Vein endothelial cell (primary cell): ENCODE results near the gene C5. TPM values are rescaled to one million over a fixed set of nuclear protein-coding genes. Genes with fewer than 3 reads are reported as not detected.

ENCODE experiments used
- total RNA-seq: library from RNA; depleted of rRNA; stranded (reverse); fragments of >200 nt; gene quantifications from 2 replicates; pipeline ENCODE4 v1.2.3, GENCODE V29; 2012

C5 gene
- 0.65 and 0.86 TPM in 2 replicates for total RNA-seq

DNA sequence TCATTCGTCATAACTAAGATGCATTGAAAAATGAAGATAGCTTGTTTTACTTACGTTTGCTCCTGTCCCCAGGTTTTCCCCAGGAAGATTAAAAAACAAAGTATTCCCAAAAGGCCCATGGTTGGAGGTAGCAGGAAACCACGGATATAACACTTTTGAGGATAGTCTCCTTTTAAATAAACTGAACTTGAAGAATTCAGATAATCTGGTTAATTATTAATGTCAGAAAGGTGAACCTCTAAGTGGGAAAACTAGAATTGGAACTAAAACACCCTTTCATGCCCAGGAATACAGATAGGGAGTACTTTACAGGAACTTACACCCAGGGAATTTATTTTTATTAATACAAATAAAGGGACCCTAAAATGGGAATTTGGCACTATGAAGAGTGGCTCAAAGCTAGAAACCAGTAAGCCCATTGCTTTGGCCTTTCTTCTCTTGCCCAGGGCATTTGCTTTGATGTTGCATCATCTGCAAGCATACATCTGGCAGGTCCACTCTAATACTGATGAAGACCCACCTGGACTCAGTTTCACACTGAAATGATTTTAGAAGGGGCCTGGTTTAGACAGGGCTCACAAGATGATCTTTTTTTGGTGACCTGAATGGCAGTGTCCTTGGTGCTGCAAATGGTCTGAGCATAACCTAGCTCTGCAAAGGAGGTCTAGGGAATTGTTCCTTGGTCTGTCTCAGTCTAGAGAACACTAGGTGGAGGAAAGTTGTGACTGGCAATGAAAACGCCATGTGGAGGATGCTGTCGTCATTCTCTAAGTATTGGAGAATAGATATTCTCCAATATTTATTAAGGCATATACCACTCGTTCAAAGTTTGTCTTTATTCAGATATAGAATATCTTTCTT, at the start of gene C5:
Gene C5, minus strand, starts transcription at position 148 of the 861 bp plus-strand sequence. Its CDS starts 29 bp downstream, at position 119.

DNA sequence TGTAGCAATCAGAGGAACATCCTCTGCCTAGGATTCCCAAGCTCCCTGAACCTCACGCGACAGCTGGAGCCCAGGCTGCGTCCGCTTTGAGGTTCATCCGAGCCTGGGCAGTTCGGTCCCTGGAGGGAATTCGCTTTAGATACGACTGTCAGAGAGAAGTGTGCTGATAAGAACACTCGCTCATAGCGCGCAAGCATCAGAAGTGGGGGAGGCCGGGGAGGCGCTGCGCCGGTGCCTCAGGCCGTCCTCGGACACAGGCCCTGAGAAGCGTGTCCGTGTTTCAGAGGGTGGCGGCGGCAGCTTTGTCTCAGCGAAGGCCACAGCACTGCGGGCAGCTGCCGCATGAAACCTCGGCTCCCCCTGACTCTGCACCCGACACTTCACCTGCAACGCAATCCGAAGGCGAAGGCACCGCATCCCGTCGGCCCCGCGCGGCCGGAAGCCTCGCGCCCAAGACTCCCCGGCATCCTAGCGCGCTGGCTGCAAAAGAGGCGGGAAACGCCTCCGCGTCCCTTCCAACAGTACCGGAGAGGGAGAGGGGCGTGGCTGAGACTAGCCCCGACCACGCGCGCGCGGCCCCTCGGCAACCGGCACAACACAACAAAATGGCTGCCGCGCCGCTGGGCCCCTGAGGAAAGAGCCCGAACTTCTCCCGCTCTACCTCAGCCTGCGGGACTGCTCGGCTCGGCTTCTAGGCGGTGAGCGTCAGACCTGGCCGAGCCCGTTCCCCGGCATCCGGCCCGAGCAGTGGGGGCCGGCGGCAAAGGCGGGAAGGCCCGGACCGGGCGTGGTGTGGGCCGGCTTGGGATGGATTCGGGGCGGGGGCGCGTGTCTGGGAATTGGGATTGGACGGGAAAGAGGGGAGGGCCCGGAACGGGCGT, 24.5 kb upstream of the C5 start, which contains the start of gene CNTRL:
Gene CNTRL, plus strand, starts transcription at position 586 of the 881 bp plus-strand sequence. CDS start 13,372 bp downstream, outside the sequence.

DNA sequence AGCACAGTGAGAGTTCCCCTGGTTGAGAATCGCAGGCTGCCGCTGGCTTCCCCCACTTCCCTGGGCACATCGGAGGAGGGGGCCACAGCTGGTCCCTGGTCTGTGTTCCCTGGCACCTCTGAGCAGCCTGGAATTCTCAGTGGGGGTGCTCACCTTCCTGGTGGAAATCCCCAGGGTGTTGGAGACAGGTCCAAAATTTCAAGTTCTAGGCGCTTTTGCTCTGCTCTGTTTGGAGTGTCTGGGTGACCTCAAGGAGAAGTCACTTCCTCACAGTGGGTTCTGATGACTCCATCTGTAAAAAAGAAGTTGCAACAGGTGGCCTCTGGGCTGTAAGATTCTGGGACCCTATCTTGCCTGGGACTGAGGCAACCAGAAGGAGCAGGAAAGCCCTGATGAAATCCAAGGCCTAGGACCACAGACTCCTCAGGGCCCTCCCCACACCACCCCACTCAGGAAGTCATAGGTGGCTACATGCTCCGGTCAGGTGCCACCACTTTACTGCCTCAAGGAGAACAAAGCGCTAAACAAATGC, 123.6 kb downstream of the C5 start, which contains the start of gene TRAF1:
Gene TRAF1, minus strand, starts transcription at position 400 of the 532 bp plus-strand sequence. CDS start 721 bp downstream, outside the sequence.

Other genes starting within 250 kb of the C5 start
- 29.1 and 38.6 TPM in 2 replicates for gene PSMD5, start 207.4 kb downstream of the C5 start, total RNA-seq
- gene PHF19, start 173.1 kb downstream of the C5 start, total RNA-seq = 28.7 and 44.6 TPM in 2 replicates
- 1.3 and 4.5 TPM in 2 replicates for gene TRAF1, start 123.5 kb downstream of the C5 start, total RNA-seq
- 11.3 and 11.8 TPM in 2 replicates for gene CNTRL, start 24.7 kb upstream of the C5 start, total RNA-seq
- 34.6 and 44.5 TPM in 2 replicates for gene RAB14, start 151.6 kb upstream of the C5 start, total RNA-seq
- 359 and 370 TPM in 2 replicates for gene GSN, start 217.9 kb upstream of the C5 start, total RNA-seq